ENCODE data around the gene DCST1. TPM values are rescaled to one million over a fixed set of nuclear protein-coding genes. Genes with fewer than 3 reads are reported as not detected.

The DCST1 gene
- total and polyA plus RNA-seq, 2 of the 13 experiments (the other 11 are each of a cell fraction or from before 2014, with no cell fraction given) = 0.04 TPM; not detected in 1

DNA sequence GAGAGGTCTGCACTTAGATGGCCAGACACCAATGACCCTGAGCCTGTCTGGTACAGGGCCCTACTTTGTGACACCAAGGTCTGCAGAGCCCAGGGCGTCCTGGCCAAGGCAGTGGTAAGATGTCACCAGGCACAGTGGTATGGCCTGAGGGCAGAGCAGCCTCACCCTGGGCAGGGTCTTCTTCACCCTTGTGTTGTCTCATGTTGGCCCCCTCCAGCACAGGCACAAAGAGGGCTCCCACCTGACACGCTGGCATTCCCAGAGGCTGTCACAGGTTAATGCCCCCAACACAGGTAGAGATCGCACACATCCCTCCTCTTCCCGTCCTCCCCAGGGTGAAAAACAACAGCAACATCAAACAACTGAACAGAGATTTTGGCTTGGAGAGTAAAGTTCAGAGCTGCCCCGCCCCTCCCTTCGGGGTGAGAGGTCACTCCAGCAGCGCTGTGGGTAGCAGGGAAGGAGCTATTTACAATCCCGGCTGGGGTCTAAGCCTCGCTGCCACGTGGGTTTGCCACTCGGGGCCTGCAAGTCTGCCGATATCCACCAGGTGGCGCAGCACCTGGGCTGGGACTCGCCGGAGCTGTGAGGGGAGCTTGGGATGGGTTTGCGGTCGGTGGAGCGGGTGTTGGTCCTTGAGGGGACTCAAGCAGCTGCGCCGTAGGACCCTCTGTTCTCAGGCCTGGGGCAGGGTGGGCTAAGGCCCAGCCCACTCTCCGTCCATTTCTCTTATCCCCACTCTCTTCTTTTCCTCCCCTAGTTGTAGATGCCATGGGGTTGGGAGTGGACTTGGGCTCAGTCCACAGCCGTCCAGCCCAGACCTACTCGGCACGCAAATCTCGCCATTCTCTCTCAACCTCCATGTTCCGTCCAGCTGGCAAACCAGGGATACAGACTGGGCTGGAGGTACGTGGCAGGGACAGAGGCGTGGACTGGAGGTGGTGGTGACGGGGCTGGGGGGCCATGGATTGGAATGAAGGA, 57.7 kb downstream of the DCST1 start (continued):
- TF ChIP-seq GABPB1 (CRISPR knock-in tag; IDR thresholded peaks at IDR 0.05) = peak; percentile 72
- TF ChIP-seq PHF20 (CRISPR knock-in tag; IDR thresholded peaks at IDR 0.05) = peak; percentile 15; the same call in 1 of the 2 replicates
- TF ChIP-seq ZNF263 (CRISPR knock-in tag; IDR thresholded peaks at IDR 0.05) = peak; percentile 96
- no peak; the same call in 1 of the 2 replicates for TF ChIP-seq ZNF12 (CRISPR knock-in tag; IDR thresholded peaks at IDR 0.05)
- peak; percentile 55 for TF ChIP-seq ELF1 (CRISPR knock-in tag; IDR thresholded peaks at IDR 0.05)
- TF ChIP-seq, protein P1, sequence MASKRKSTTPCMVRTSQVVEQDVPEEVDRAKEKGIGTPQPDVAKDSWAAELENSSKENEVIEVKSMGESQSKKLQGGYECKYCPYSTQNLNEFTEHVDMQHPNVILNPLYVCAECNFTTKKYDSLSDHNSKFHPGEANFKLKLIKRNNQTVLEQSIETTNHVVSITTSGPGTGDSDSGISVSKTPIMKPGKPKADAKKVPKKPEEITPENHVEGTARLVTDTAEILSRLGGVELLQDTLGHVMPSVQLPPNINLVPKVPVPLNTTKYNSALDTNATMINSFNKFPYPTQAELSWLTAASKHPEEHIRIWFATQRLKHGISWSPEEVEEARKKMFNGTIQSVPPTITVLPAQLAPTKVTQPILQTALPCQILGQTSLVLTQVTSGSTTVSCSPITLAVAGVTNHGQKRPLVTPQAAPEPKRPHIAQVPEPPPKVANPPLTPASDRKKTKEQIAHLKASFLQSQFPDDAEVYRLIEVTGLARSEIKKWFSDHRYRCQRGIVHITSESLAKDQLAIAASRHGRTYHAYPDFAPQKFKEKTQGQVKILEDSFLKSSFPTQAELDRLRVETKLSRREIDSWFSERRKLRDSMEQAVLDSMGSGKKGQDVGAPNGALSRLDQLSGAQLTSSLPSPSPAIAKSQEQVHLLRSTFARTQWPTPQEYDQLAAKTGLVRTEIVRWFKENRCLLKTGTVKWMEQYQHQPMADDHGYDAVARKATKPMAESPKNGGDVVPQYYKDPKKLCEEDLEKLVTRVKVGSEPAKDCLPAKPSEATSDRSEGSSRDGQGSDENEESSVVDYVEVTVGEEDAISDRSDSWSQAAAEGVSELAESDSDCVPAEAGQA (IDR thresholded peaks at IDR 0.05; ENCODE audit: low read depth) = no peak
- TF ChIP-seq, protein P1 (CRISPR knock-in tag; IDR thresholded peaks at IDR 0.05; ENCODE audit: borderline replicate concordance) = no peak
- TF ChIP-seq ZMAT3 (CRISPR knock-in tag; conservative IDR thresholded peaks at IDR 0.05) = no peak
- TF ChIP-seq, protein P2, sequence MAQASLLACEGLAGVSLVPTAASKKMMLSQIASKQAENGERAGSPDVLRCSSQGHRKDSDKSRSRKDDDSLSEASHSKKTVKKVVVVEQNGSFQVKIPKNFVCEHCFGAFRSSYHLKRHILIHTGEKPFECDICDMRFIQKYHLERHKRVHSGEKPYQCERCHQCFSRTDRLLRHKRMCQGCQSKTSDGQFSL (CRISPR knock-in tag; IDR thresholded peaks at IDR 0.05) = peak; percentile 56; the same call in 1 of the 2 replicates
- peak; percentile 70; the same call in 1 of the 2 replicates for TF ChIP-seq SIN3A (IDR thresholded peaks at IDR 0.05; ENCODE audit: borderline replicate concordance, low read depth, low read length)
- TF ChIP-seq FOXC1 (CRISPR knock-in tag; IDR thresholded peaks at IDR 0.05; ENCODE audit: borderline replicate concordance) = peak; percentile 52; the same call in 1 of the 2 replicates
- TF ChIP-seq HMG20A (CRISPR knock-in tag; IDR thresholded peaks at IDR 0.05; ENCODE audit: borderline replicate concordance) = peak; percentile 75
- TF ChIP-seq DZIP1 (CRISPR knock-in tag; IDR thresholded peaks at IDR 0.05) = 0 out of 2 replicates have a peak, but pooled peaks have one; percentile 23
- no peak for TF ChIP-seq HOXA7 (CRISPR knock-in tag; IDR thresholded peaks at IDR 0.05)
- no peak; the same call in 1 of the 2 replicates for TF ChIP-seq CBX5 (CRISPR knock-in tag; IDR thresholded peaks at IDR 0.05; ENCODE audit: borderline replicate concordance)
- no peak for TF ChIP-seq CREBL2 (CRISPR knock-in tag; IDR thresholded peaks at IDR 0.05; ENCODE audit: borderline replicate concordance)
- TF ChIP-seq, protein P3, sequence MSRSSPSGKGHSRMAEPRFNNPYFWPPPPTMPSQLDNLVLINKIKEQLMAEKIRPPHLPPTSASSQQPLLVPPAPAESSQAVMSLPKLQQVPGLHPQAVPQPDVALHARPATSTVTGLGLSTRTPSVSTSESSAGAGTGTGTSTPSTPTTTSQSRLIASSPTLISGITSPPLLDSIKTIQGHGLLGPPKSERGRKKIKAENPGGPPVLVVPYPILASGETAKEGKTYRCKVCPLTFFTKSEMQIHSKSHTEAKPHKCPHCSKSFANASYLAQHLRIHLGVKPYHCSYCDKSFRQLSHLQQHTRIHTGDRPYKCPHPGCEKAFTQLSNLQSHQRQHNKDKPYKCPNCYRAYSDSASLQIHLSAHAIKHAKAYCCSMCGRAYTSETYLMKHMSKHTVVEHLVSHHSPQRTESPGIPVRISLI (CRISPR knock-in tag; IDR thresholded peaks at IDR 0.05; ENCODE audit: borderline replicate concordance) = no peak
- TF ChIP-seq ZNF598 (CRISPR knock-in tag; IDR thresholded peaks at IDR 0.05; ENCODE audit: borderline replicate concordance) = no peak
